ENCODE data around the gene CAPN5.
A peak's percentile ranks its signal among the peaks of the same experiment; 100 is the strongest.

Gene CAPN5

GRCh38 chr11:77113382-77114088, 46.8 kb downstream of the CAPN5 start:
- no peak for TF ChIP-seq Cebpa-rat (IDR thresholded peaks at IDR 0.05)
- no peak overlapping the region; a peak in 1 of 22 replicates for H3K9ac ChIP-seq
- peaks cover 0 to 19% (median 5%) of the 10 kb centered on the region in 11 experiments; a peak in 7 of 22 replicates for H4K20me1 ChIP-seq
- peaks cover 23 to 61% (median 41%) of the 10 kb centered on the region in 10 experiments for H3K4me1 ChIP-seq
- no peak overlapping the region for H3K4me3 ChIP-seq
- H3K9me3 ChIP-seq (replicated peaks in 1 of 11) = no peaks in the 10 kb centered on the region
- peaks cover 0 to 3% (median 0%) of the 10 kb centered on the region in 11 experiments; a peak in 1 of 22 replicates for H3K27me3 ChIP-seq
- no peak overlapping the region for H3K27ac ChIP-seq
- peaks cover 0 to 8% (median 0%) of the 10 kb centered on the region in 11 experiments; a peak in 4 of 22 replicates for H3K36me3 ChIP-seq
- H3K4me2 ChIP-seq = peak overlapping the region in 10 of 11 experiments; percentile 2 to 47 (median 34); a peak in 14 of 22 replicates

- Histone ChIP-seq H3K4me3 (no peak overlapping the region), H3K4me1 (peaks cover 22 to 55% (median 36%) of the 10 kb centered on the region in 10 experiments), H3K4me2 (no peak overlapping the region), H3K36me3 (peaks cover 0 to 14% (median 0%) of the 10 kb centered on the region in 11 experiments; a peak in 4 of 22 replicates), H3K27me3 (0 out of 22 replicates have a peak, but pooled peaks cover 0 to under 1% (median 0%) of the 10 kb centered on the region in 11 experiments), H3K9ac (no peak overlapping the region), H3K27ac (no peak overlapping the region), H4K20me1 (peaks cover 0 to 14% (median 5%) of the 10 kb centered on the region in 11 experiments; a peak in 6 of 22 replicates), H3K9me3 (replicated peaks in 1 of 11) (no peaks in the 10 kb centered on the region)
- TF ChIP-seq Cebpa-rat (IDR thresholded peaks at IDR 0.05) = no peak
Observed at GRCh38 chr11:77114089-77114463, 47.3 kb downstream of the CAPN5 start.

GRCh38 chr11:77115181-77115611, 48.4 kb downstream of the CAPN5 start:
- Histone ChIP-seq H3K27me3 (no peaks in the 10 kb centered on the region), H3K9ac (no peak overlapping the region; a peak in 1 of 22 replicates), H3K36me3 (peaks cover 0 to 20% (median 0%) of the 10 kb centered on the region in 11 experiments; a peak in 4 of 22 replicates), H3K27ac (no peak overlapping the region), H3K4me2 (no peak overlapping the region), H4K20me1 (peaks cover 0 to 10% (median 0%) of the 10 kb centered on the region in 11 experiments; a peak in 2 of 22 replicates), H3K9me3 (replicated peaks in 1 of 11) (no peaks in the 10 kb centered on the region), H3K4me1 (peaks cover 11 to 45% (median 25%) of the 10 kb centered on the region in 10 experiments), H3K4me3 (no peak overlapping the region)
- TF ChIP-seq Cebpa-rat (IDR thresholded peaks at IDR 0.05) = no peak

- Histone ChIP-seq H4K20me1 (peaks cover 0 to 10% (median 0%) of the 10 kb centered on the region in 11 experiments; a peak in 3 of 22 replicates), H3K27ac (no peak overlapping the region), H3K4me2 (no peak overlapping the region), H3K4me3 (no peak overlapping the region), H3K27me3 (no peaks in the 10 kb centered on the region), H3K4me1 (peaks cover 14 to 45% (median 24%) of the 10 kb centered on the region in 10 experiments), H3K36me3 (peaks cover 0 to 26% (median 0%) of the 10 kb centered on the region in 11 experiments; a peak in 4 of 22 replicates), H3K9me3 (replicated peaks in 1 of 11) (no peaks in the 10 kb centered on the region), H3K9ac (no peak overlapping the region)
- TF ChIP-seq Cebpa-rat (IDR thresholded peaks at IDR 0.05) = no peak
Observed at GRCh38 chr11:77115956-77116355, 49.2 kb downstream of the CAPN5 start.

- H3K27me3 ChIP-seq = no peaks in the 10 kb centered on the region
- H3K4me2 ChIP-seq = peak overlapping the region in 3 of 11 experiments; percentile 1 to 15 (median 1); a peak in 3 of 22 replicates
- TF ChIP-seq Cebpa-rat (IDR thresholded peaks at IDR 0.05) = no peak
- no peaks in the 10 kb centered on the region for H3K9me3 ChIP-seq (replicated peaks in 1 of 11)
- no peak overlapping the region for H3K27ac ChIP-seq
- peaks cover 0 to 26% (median 0%) of the 10 kb centered on the region in 11 experiments; a peak in 4 of 22 replicates for H3K36me3 ChIP-seq
- H3K9ac ChIP-seq = no peak overlapping the region
- peaks cover 23 to 51% (median 35%) of the 10 kb centered on the region in 10 experiments for H3K4me1 ChIP-seq
- peaks cover 0 to 19% (median 0%) of the 10 kb centered on the region in 11 experiments; a peak in 3 of 22 replicates for H4K20me1 ChIP-seq
- H3K4me3 ChIP-seq = no peak overlapping the region
Observed at GRCh38 chr11:77117492-77117891, 50.7 kb downstream of the CAPN5 start.

GRCh38 chr11:77118086-77118485, 51.3 kb downstream of the CAPN5 start:
- no peak for TF ChIP-seq Cebpa-rat (IDR thresholded peaks at IDR 0.05)
- H3K36me3 ChIP-seq = peaks cover 0 to 26% (median 0%) of the 10 kb centered on the region in 11 experiments; a peak in 4 of 22 replicates
- H3K4me2 ChIP-seq = no peak overlapping the region
- no peaks in the 10 kb centered on the region for H3K9me3 ChIP-seq (replicated peaks in 1 of 11)
- H3K27ac ChIP-seq = no peak overlapping the region
- no peak overlapping the region for H3K9ac ChIP-seq
- H4K20me1 ChIP-seq = peaks cover 0 to 19% (median 0%) of the 10 kb centered on the region in 11 experiments; a peak in 3 of 22 replicates
- peaks cover 17 to 51% (median 34%) of the 10 kb centered on the region in 10 experiments for H3K4me1 ChIP-seq
- H3K27me3 ChIP-seq = no peaks in the 10 kb centered on the region
- H3K4me3 ChIP-seq = no peak overlapping the region

- Histone ChIP-seq H3K9me3 (replicated peaks in 1 of 11) (no peaks in the 10 kb centered on the region), H3K36me3 (peaks cover 0 to 26% (median 0%) of the 10 kb centered on the region in 11 experiments; a peak in 4 of 22 replicates), H3K27ac (no peak overlapping the region), H3K4me1 (peaks cover 13 to 47% (median 31%) of the 10 kb centered on the region in 10 experiments), H3K4me3 (no peak overlapping the region), H3K27me3 (no peaks in the 10 kb centered on the region), H3K4me2 (no peak overlapping the region), H3K9ac (no peak overlapping the region), H4K20me1 (peaks cover 0 to 19% (median 0%) of the 10 kb centered on the region in 11 experiments; a peak in 3 of 22 replicates)
- TF ChIP-seq Cebpa-rat (IDR thresholded peaks at IDR 0.05) = no peak
Observed at GRCh38 chr11:77118971-77119370, 52.2 kb downstream of the CAPN5 start.

- Histone ChIP-seq H3K9ac (no peak overlapping the region), H3K36me3 (peaks cover 0 to 26% (median 0%) of the 10 kb centered on the region in 11 experiments; a peak in 4 of 22 replicates), H3K27ac (no peak overlapping the region), H3K4me1 (peaks cover 13 to 53% (median 35%) of the 10 kb centered on the region in 10 experiments), H3K27me3 (no peaks in the 10 kb centered on the region), H4K20me1 (peaks cover 0 to 19% (median 0%) of the 10 kb centered on the region in 11 experiments; a peak in 3 of 22 replicates), H3K4me3 (no peak overlapping the region), H3K4me2 (no peak overlapping the region), H3K9me3 (replicated peaks in 1 of 11) (no peaks in the 10 kb centered on the region)
- TF ChIP-seq Cebpa-rat (IDR thresholded peaks at IDR 0.05) = no peak
Observed at GRCh38 chr11:77119531-77119936, 52.8 kb downstream of the CAPN5 start.

- peaks cover 0 to 19% (median 0%) of the 10 kb centered on the region in 11 experiments; a peak in 3 of 22 replicates for H4K20me1 ChIP-seq
- peaks cover 0 to 26% (median 0%) of the 10 kb centered on the region in 11 experiments; a peak in 4 of 22 replicates for H3K36me3 ChIP-seq
- H3K4me1 ChIP-seq = peaks cover 13 to 62% (median 42%) of the 10 kb centered on the region in 10 experiments
- peak overlapping the region; percentile 64 to 95 (median 87) for H3K4me2 ChIP-seq
- no peaks in the 10 kb centered on the region for H3K9me3 ChIP-seq (replicated peaks in 1 of 11)
- 0 out of 20 replicates have a peak overlapping the region, but pooled peaks of 1 of the 10 experiments have one; percentile 24 for H3K4me3 ChIP-seq
- H3K9ac ChIP-seq = no peak overlapping the region; a peak in 1 of 22 replicates
- no peak for TF ChIP-seq Cebpa-rat (IDR thresholded peaks at IDR 0.05)
- H3K27me3 ChIP-seq = no peaks in the 10 kb centered on the region
- 0 out of 22 replicates have a peak overlapping the region, but pooled peaks of 1 of the 11 experiments have one; percentile 5 for H3K27ac ChIP-seq
Observed at GRCh38 chr11:77120571-77120970, 53.8 kb downstream of the CAPN5 start.
